GM12872 (cell line): ENCODE measurements around the gene TRAF7.

ENCODE experiments used
- CTCF ChIP-seq: IDR thresholded peaks from 3 replicates; pipeline ENCODE4 v1.5.1; 2011; ENCODE audit warnings: low read depth, mild to moderate bottlenecking, low read length, moderate library complexity; ENCODE audit not compliant: insufficient read depth

The TRAF7 gene

GRCh38 chr16:2163211-2163881, 7.8 kb downstream of the TRAF7 start:
- TF ChIP-seq CTCF, result no peak

- no peak for TF ChIP-seq CTCF
These were observed 10.3 kb downstream of the TRAF7 start for GRCh38 chr16:2165861-2166260.

- no peak for TF ChIP-seq CTCF
These were observed 10.9 kb downstream of the TRAF7 start for GRCh38 chr16:2166263-2167067.

GRCh38 chr16:2167068-2167638, 11.6 kb downstream of the TRAF7 start:
- no peak for TF ChIP-seq CTCF

- no peak for TF ChIP-seq CTCF
These were observed 14.5 kb downstream of the TRAF7 start for GRCh38 chr16:2170080-2170479.

GRCh38 chr16:2170587-2171435, 15.2 kb downstream of the TRAF7 start:
- no peak for TF ChIP-seq CTCF
